Ishikawa (cell line): ENCODE measurements around the gene CPEB3.

ENCODE experiments used
- CEBPB ChIP-seq: IDR thresholded peaks from 2 replicates; pipeline ENCODE4 v1.6.1; 2012
- CREB1 ChIP-seq: IDR thresholded peaks from 2 replicates; pipeline ENCODE4 v1.6.1; 2012; ENCODE audit warnings: low read depth
- EGR1 ChIP-seq: IDR thresholded peaks from 2 replicates; pipeline ENCODE4 v1.6.1; 2012
- EP300 ChIP-seq: IDR thresholded peaks from 2 replicates; pipeline ENCODE4 v1.6.1; 2012; ENCODE audit warnings: borderline replicate concordance
- FOXM1 ChIP-seq: IDR thresholded peaks from 2 replicates; pipeline ENCODE4 v1.6.1; 2012; ENCODE audit warnings: low read depth, borderline replicate concordance
- NFIC ChIP-seq: IDR thresholded peaks from 2 replicates; pipeline ENCODE4 v1.6.1; 2012
- RAD21 ChIP-seq: IDR thresholded peaks from 2 replicates; pipeline ENCODE4 v1.6.1; 2012; ENCODE audit warnings: low read depth
- TAF1 ChIP-seq: IDR thresholded peaks from 2 replicates; pipeline ENCODE4 v1.6.1; 2012; ENCODE audit warnings: low read depth, mild to moderate bottlenecking
- TEAD4 ChIP-seq: IDR thresholded peaks from 2 replicates; pipeline ENCODE4 v1.6.1; 2012
- YY1 ChIP-seq: IDR thresholded peaks from 2 replicates; pipeline ENCODE4 v1.6.1; 2012; ENCODE audit warnings: low read depth
- ZBTB7A ChIP-seq: IDR thresholded peaks from 2 replicates; pipeline ENCODE4 v1.6.1; 2012; ENCODE audit warnings: low read depth
- TF ChIP-seq, protein P1 (sequence below): IDR thresholded peaks from 2 replicates; pipeline ENCODE4 v1.6.1; 2012
- TF ChIP-seq, protein P2 (sequence below): IDR thresholded peaks from 2 replicates; pipeline ENCODE4 v1.6.1; 2012; ENCODE audit warnings: low read depth, mild to moderate bottlenecking
- TF ChIP-seq, protein P3 (sequence below): IDR thresholded peaks from 2 replicates; pipeline ENCODE4 v1.6.1; 2012

CPEB3 gene

DNA sequence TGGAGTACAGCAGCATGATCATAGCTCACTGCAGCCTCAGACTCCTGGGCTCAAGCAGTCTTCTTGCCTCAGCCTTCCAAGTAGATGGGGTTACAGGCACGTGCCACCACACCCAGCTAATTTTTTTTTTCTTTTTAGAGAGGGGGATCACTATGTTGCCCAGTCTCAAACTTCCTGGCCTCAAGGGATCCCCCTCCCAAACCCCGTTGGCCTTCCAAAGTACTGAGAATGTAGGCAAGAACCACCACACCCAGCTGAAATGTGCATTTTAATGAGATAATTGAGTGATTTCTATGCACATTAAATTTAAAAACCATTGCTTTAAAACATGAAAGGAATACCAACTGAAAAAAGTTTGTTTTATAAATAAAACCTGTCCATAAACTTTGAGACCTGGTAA lies 25.7 kb upstream of the CPEB3 start:
- TF ChIP-seq CREB1 (no peak), EGR1 (no peak), EP300 (no peak), RAD21 (no peak)
- TF ChIP-seq, protein P1, sequence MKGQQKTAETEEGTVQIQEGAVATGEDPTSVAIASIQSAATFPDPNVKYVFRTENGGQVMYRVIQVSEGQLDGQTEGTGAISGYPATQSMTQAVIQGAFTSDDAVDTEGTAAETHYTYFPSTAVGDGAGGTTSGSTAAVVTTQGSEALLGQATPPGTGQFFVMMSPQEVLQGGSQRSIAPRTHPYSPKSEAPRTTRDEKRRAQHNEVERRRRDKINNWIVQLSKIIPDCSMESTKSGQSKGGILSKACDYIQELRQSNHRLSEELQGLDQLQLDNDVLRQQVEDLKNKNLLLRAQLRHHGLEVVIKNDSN: no peak
- TF ChIP-seq, protein P2, sequence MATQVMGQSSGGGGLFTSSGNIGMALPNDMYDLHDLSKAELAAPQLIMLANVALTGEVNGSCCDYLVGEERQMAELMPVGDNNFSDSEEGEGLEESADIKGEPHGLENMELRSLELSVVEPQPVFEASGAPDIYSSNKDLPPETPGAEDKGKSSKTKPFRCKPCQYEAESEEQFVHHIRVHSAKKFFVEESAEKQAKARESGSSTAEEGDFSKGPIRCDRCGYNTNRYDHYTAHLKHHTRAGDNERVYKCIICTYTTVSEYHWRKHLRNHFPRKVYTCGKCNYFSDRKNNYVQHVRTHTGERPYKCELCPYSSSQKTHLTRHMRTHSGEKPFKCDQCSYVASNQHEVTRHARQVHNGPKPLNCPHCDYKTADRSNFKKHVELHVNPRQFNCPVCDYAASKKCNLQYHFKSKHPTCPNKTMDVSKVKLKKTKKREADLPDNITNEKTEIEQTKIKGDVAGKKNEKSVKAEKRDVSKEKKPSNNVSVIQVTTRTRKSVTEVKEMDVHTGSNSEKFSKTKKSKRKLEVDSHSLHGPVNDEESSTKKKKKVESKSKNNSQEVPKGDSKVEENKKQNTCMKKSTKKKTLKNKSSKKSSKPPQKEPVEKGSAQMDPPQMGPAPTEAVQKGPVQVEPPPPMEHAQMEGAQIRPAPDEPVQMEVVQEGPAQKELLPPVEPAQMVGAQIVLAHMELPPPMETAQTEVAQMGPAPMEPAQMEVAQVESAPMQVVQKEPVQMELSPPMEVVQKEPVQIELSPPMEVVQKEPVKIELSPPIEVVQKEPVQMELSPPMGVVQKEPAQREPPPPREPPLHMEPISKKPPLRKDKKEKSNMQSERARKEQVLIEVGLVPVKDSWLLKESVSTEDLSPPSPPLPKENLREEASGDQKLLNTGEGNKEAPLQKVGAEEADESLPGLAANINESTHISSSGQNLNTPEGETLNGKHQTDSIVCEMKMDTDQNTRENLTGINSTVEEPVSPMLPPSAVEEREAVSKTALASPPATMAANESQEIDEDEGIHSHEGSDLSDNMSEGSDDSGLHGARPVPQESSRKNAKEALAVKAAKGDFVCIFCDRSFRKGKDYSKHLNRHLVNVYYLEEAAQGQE: no peak

DNA sequence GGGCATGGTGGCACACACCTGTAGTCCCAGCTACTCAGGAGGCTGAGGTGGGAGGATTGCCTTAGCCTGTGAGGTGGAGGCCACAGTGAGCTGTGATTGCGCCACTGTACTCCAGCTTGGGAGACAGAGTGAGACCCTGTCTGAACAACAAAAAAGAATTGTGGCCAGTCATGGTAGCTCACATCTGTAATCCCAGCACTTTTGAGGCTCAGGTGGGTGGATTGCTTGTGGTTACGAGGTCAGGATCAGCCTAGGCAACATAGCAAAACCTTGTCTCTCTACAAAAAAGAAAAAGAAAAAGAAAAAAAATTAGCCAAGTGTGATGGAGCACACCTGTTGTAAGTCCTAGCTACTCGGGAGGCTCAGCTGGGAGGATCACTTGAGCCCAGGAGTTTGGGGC lies 22.9 kb upstream of the CPEB3 start:
- TF ChIP-seq EP300 (no peak), RAD21 (no peak), YY1 (no peak), TEAD4 (no peak)
- TF ChIP-seq, protein P2: no peak
- TF ChIP-seq, protein P1: no peak

DNA sequence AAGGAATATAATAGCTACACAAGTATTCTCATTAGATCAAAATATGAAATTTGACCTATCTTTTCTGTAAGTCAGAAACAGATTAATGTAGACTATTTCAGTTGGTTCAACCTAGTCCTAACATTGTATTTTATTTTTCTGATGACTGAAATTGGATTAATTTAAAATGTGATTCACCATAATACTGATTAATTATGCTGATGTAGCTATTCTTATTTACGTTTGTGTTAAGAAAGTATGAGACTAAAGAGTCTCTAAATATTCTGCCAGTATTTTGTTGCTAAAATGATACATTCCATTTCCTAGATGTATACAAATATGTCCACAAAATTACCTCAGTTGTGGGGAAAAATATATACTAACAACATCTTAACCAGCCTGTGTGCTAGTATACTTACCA lies 18.4 kb upstream of the CPEB3 start:
- TF ChIP-seq TEAD4 (no peak), CEBPB (no peak), NFIC (no peak), RAD21 (no peak), ZBTB7A (no peak), FOXM1 (no peak)
- TF ChIP-seq, protein P2: no peak
- TF ChIP-seq, protein P1: no peak

DNA sequence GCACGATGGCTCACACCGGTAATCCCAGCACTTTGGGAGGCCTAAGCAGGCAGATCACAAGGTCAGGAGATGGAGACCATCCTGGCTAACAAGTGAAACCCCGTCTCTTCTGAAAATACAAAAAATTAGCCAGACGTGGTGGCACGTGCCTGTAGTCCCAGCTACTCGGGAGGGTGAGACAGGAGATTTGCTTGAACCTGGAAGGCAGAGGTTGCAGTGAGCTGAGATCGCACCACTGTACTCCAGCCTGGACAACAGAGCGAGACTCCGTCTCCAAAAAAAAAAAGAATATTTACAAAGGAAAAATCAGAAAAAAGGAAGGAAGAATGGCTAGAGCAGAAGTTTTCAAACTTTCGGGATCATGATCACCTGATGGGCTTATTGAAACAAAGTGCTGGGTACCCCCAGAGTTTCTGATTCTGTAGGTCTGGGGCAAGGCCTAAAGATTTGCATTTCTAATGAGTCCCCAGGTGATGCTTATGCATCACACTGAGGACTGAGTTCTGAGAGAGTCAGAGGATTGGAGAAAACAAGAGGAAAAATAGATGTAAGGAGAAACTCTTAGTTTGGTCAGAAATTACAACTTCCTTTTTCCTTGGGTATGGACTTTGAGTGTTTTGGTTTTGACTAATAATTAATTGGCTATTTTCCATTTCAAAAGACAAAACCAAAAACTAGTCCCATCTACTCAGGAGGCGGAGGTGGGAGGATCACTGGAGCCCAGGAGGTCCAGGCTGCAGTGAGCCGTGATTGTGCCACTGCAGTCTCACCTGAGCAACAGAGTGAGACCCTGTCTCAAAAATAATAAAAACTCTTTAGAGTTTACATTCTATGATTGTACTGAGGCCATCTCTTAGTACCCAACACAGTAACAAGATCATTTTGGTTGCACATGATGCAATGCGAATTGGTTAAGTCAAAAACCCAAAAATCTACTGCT lies 14.5 kb upstream of the CPEB3 start:
- TF ChIP-seq, protein P3, sequence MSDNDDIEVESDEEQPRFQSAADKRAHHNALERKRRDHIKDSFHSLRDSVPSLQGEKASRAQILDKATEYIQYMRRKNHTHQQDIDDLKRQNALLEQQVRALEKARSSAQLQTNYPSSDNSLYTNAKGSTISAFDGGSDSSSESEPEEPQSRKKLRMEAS: no peak
- TF ChIP-seq FOXM1: no peak

DNA sequence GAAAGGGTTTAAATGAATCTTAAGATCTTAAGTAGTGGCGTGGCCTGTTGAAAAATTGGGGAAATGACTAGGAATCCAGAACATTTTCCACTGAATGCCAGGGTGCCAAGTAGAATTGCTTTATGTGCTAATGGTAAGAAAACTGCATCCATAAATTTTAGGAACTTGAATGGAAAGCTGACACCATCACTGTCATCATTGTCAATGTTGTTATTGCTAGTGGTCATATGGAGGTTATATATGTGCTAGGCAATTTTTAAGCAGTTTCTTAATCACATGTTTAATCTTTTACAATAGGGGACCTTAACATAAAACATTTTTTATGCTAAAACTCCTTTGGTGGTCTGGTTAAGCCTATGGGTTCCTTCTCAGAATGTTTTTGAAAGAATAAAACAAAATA lies 13.2 kb upstream of the CPEB3 start:
- no peak for TF ChIP-seq RAD21
- TF ChIP-seq NFIC: no peak

DNA sequence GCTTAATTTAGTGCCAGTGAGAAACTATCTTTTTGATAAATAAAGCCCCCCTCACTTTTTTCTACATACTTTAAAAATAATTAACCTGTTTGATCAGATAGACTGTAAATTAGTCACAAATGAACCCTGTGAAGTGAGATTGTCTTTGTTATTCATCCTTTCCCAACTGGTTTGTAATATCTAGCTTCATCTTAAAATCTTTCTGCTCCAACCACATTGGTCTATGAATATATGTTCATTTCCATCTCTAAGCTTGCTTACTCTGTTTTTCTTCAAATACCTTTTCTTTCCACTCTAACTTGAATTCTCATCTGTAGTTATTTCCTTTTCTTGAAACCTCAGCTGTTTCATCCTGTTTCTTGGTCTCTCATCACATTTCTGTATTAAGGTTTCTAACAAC lies 12.2 kb upstream of the CPEB3 start:
- TF ChIP-seq RAD21: no peak
- no peak for TF ChIP-seq TEAD4
- no peak for TF ChIP-seq YY1
- TF ChIP-seq, protein P1: no peak
- TF ChIP-seq, protein P3: no peak
- no peak for TF ChIP-seq NFIC
- TF ChIP-seq ZBTB7A: no peak
- TF ChIP-seq, protein P2: no peak
- TF ChIP-seq TAF1: no peak
- TF ChIP-seq CEBPB: no peak
- TF ChIP-seq EP300: no peak
- no peak for TF ChIP-seq CREB1
- TF ChIP-seq FOXM1: no peak
